Measurements from ENCODE around the gene PDHA1.

Gene PDHA1

GRCh38 chrX:19372547-19373331, 29.0 kb downstream of the PDHA1 start:
- Histone ChIP-seq H3K9me3 (ENCODE audit: control insufficient read depth, low read length) (no peaks in the 10 kb centered on the region), H3K4me1 (ENCODE audit: control insufficient read depth, insufficient read depth, low read length, poor library complexity, severe bottlenecking) (no peaks in the 10 kb centered on the region), H3K4me3 (ENCODE audit: insufficient read depth, low read depth, low read length, poor library complexity, severe bottlenecking) (peak overlapping the region; percentile 46), H3K36me3 (ENCODE audit: control insufficient read depth, insufficient read depth, low read length) (no peaks in the 10 kb centered on the region), H3K27ac (ENCODE audit: insufficient read depth, low read length, poor library complexity, severe bottlenecking) (no peak overlapping the region), H3K27me3 (replicated peaks; ENCODE audit: control insufficient read depth, insufficient read depth, low read length, poor library complexity, severe bottlenecking) (no peaks in the 10 kb centered on the region)
- DNase-seq, result no peak

- Histone ChIP-seq H3K4me1 (ENCODE audit: control insufficient read depth, insufficient read depth, low read length, poor library complexity, severe bottlenecking) (no peaks in the 10 kb centered on the region), H3K27ac (ENCODE audit: insufficient read depth, low read length, poor library complexity, severe bottlenecking) (no peak overlapping the region), H3K36me3 (ENCODE audit: control insufficient read depth, insufficient read depth, low read length) (no peaks in the 10 kb centered on the region)
Observed at GRCh38 chrX:19373351-19373891, 29.7 kb downstream of the PDHA1 start.

DNA sequence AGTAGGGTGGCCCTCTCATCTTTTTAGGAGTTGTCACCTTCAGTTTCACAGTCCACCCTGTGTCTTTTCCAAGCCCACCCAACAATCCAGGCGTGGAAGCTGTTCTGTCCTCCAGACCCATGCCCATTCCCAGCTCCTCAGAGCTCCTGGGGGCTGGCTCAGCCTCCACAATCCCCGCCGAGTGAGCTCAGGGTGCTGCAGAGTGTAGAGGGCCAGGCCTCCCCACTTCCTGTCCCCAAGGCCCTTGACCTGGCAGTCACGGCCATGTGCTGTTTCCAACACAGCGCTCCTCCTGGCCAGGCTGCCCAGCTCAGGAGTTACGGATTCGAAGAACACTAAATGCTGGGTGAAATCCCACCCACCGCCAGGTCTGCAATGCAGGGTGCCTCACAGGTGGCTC, 31.8 kb downstream of the PDHA1 start:
- no peak for DNase-seq
- no peak overlapping the region for H3K4me3 ChIP-seq (ENCODE audit: insufficient read depth, low read depth, low read length, poor library complexity, severe bottlenecking)
- H3K4me1 ChIP-seq (ENCODE audit: control insufficient read depth, insufficient read depth, low read length, poor library complexity, severe bottlenecking), result no peaks in the 10 kb centered on the region
- H3K27ac ChIP-seq (ENCODE audit: insufficient read depth, low read length, poor library complexity, severe bottlenecking), result no peak overlapping the region
- H3K27me3 ChIP-seq (replicated peaks; ENCODE audit: control insufficient read depth, insufficient read depth, low read length, poor library complexity, severe bottlenecking), result no peaks in the 10 kb centered on the region
- no peaks in the 10 kb centered on the region for H3K36me3 ChIP-seq (ENCODE audit: control insufficient read depth, insufficient read depth, low read length)
- H3K9me3 ChIP-seq (ENCODE audit: control insufficient read depth, low read length), result no peaks in the 10 kb centered on the region

More at GRCh38 chrX:19373351-19373891, 29.7 kb downstream of the PDHA1 start:
- Histone ChIP-seq H3K27me3 (replicated peaks; ENCODE audit: control insufficient read depth, insufficient read depth, low read length, poor library complexity, severe bottlenecking) (no peaks in the 10 kb centered on the region), H3K9me3 (ENCODE audit: control insufficient read depth, low read length) (no peaks in the 10 kb centered on the region), H3K4me3 (ENCODE audit: insufficient read depth, low read depth, low read length, poor library complexity, severe bottlenecking) (no peak overlapping the region)
- no peak for DNase-seq

DNA sequence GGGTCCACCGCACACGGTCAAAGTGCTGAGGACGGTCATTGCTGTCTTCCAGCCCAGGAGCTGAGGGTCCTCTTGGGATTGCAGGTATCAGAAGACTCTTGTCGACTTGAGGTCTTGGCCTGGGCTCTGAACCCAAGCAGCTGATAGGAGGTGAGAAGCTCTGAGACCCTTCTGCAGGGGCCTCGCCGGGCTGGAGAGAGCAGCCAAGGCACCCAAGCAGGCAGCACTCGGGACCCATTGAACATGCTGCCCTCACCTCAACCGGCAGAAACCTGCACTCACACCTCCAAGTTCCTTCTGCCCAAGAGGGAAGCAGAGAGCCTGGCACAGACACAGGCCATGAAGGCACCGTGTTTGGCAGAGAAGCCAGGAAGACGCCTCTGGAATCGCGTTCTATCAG, 34.1 kb downstream of the PDHA1 start:
- Histone ChIP-seq H3K4me1 (ENCODE audit: control insufficient read depth, insufficient read depth, low read length, poor library complexity, severe bottlenecking) (no peaks in the 10 kb centered on the region), H3K27ac (ENCODE audit: insufficient read depth, low read length, poor library complexity, severe bottlenecking) (no peak overlapping the region), H3K4me3 (ENCODE audit: insufficient read depth, low read depth, low read length, poor library complexity, severe bottlenecking) (no peak overlapping the region), H3K27me3 (replicated peaks; ENCODE audit: control insufficient read depth, insufficient read depth, low read length, poor library complexity, severe bottlenecking) (no peaks in the 10 kb centered on the region), H3K9me3 (ENCODE audit: control insufficient read depth, low read length) (no peaks in the 10 kb centered on the region), H3K36me3 (ENCODE audit: control insufficient read depth, insufficient read depth, low read length) (no peaks in the 10 kb centered on the region)
- no peak for DNase-seq

DNA sequence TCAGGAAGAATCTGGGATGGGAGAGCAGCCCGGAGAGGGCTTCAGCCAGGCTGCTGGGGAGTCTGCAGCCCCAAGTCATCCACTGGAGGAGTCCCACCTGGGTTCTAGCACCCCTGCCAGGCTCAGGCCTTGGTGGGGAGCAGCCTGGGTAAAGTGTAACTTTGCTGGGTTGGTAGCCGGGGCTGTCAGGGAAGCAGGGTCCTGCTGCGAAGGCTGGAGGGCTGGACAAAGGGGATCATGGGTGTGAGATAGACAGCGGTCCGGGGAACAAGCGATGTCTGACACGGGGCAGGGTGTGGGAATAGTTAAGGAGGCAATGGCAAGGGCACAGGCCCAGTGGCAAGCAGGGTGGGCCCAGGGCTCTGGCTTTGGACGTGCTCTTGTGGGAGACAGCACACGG, 37.6 kb downstream of the PDHA1 start:
- H3K4me3 ChIP-seq (ENCODE audit: insufficient read depth, low read depth, low read length, poor library complexity, severe bottlenecking), result no peak overlapping the region
- no peaks in the 10 kb centered on the region for H3K4me1 ChIP-seq (ENCODE audit: control insufficient read depth, insufficient read depth, low read length, poor library complexity, severe bottlenecking)
- no peaks in the 10 kb centered on the region for H3K27me3 ChIP-seq (replicated peaks; ENCODE audit: control insufficient read depth, insufficient read depth, low read length, poor library complexity, severe bottlenecking)
- H3K27ac ChIP-seq (ENCODE audit: insufficient read depth, low read length, poor library complexity, severe bottlenecking), result no peak overlapping the region
- DNase-seq, result no peak
- no peaks in the 10 kb centered on the region for H3K36me3 ChIP-seq (ENCODE audit: control insufficient read depth, insufficient read depth, low read length)
- H3K9me3 ChIP-seq (ENCODE audit: control insufficient read depth, low read length), result no peaks in the 10 kb centered on the region

DNA sequence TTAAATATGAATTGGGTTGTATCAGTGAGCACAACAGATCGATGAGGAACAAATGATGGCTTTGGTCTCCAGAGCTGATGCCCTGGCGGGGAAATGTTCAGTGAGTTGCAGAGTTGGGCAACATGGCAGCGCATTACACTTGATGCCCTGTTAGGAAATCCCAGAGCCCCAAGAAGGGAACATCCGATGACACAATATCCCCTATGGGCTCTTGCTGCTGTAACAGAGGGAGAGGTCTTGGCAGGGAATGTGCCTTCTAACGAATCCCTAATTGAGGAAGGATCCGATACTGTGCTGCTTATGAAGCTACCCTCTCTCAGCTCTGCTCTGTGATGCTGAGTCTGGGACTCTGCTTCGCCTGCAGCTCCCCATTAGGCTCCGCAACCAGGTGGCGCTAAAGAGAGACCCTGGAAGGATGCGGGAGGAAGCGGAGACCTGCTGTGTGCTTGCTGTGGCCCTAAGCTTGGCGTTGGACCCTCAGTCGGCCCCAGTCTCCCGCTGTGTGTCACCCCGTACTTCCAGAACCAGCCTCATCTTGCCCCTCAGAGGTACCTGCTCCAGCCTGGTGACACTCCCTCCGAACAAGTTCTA, 38.9 kb downstream of the PDHA1 start:
- peak in 1 of 3 donors; percentile 27 for DNase-seq

DNA sequence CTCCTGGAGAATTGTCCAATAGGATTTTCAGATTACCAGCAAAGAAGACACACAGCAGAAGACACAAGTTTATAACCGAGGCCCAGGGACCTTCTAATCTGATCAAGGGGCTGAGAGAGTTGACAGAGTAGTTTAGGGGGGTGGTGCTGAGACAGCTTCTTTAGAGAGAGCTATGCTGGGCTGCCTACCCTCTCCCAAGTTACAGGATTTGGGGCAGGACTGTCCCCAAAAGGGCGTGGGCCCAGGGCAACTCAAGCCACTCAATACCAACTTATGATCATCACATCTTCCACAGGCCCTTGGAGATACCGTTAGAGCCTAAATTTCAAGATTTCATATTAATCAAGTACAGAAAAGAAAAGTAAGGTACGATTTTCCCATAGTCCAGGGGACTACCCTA, 43.0 kb downstream of the PDHA1 start:
- Histone ChIP-seq H3K27me3 (replicated peaks; ENCODE audit: control insufficient read depth, insufficient read depth, low read length, poor library complexity, severe bottlenecking) (no peaks in the 10 kb centered on the region), H3K36me3 (ENCODE audit: control insufficient read depth, insufficient read depth, low read length) (no peaks in the 10 kb centered on the region), H3K4me1 (ENCODE audit: control insufficient read depth, insufficient read depth, low read length, poor library complexity, severe bottlenecking) (no peaks in the 10 kb centered on the region), H3K9me3 (ENCODE audit: control insufficient read depth, low read length) (no peaks in the 10 kb centered on the region), H3K4me3 (ENCODE audit: insufficient read depth, low read depth, low read length, poor library complexity, severe bottlenecking) (no peak overlapping the region), H3K27ac (ENCODE audit: insufficient read depth, low read length, poor library complexity, severe bottlenecking) (no peak overlapping the region)
- DNase-seq, result no peak

More for the DNA sequence above, 38.9 kb downstream of the PDHA1 start:
- Histone ChIP-seq H3K4me3 (ENCODE audit: insufficient read depth, low read depth, low read length, poor library complexity, severe bottlenecking) (no peak overlapping the region), H3K27ac (ENCODE audit: insufficient read depth, low read length, poor library complexity, severe bottlenecking) (no peak overlapping the region), H3K4me1 (ENCODE audit: control insufficient read depth, insufficient read depth, low read length, poor library complexity, severe bottlenecking) (no peaks in the 10 kb centered on the region), H3K36me3 (ENCODE audit: control insufficient read depth, insufficient read depth, low read length) (no peaks in the 10 kb centered on the region), H3K9me3 (ENCODE audit: control insufficient read depth, low read length) (no peaks in the 10 kb centered on the region), H3K27me3 (replicated peaks; ENCODE audit: control insufficient read depth, insufficient read depth, low read length, poor library complexity, severe bottlenecking) (no peaks in the 10 kb centered on the region)

DNA sequence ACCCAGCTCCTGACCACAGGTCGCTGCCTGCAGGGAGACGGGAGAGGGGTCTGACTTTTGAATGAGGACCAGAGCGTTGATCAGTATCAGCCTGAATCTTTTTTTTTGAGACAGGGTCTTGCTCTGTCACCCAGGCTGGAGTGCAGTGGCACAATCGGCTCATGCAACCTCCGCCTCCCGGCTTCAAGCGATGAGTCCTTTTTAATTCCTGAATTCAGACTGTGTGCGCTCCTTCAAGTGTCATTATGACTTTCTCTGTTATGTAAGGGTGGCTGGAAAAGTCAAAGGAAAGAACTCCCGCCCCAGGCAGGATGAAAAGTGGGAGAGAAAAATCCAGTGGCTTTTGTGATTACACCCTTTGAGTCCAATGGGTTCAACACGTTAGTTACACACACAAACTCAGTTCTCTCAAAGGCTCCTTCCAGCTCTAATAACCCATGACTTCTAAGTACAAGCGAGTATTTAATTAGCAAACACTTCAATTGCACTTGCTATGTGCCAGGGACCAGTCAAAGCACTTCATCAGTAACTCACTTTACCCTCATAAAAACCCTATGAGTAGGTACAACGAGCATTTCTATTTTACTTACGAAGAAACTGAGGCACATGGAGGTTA, 44.4 kb downstream of the PDHA1 start:
- H3K36me3 ChIP-seq (ENCODE audit: control insufficient read depth, insufficient read depth, low read length), result no peaks in the 10 kb centered on the region
- H3K27me3 ChIP-seq (replicated peaks; ENCODE audit: control insufficient read depth, insufficient read depth, low read length, poor library complexity, severe bottlenecking), result no peaks in the 10 kb centered on the region

GRCh38 chrX:19388741-19389140, 45.0 kb downstream of the PDHA1 start:
- Histone ChIP-seq H3K4me3 (ENCODE audit: insufficient read depth, low read depth, low read length, poor library complexity, severe bottlenecking) (no peak overlapping the region), H3K36me3 (ENCODE audit: control insufficient read depth, insufficient read depth, low read length) (no peaks in the 10 kb centered on the region), H3K27me3 (replicated peaks; ENCODE audit: control insufficient read depth, insufficient read depth, low read length, poor library complexity, severe bottlenecking) (no peaks in the 10 kb centered on the region), H3K4me1 (ENCODE audit: control insufficient read depth, insufficient read depth, low read length, poor library complexity, severe bottlenecking) (no peaks in the 10 kb centered on the region), H3K27ac (ENCODE audit: insufficient read depth, low read length, poor library complexity, severe bottlenecking) (no peak overlapping the region), H3K9me3 (ENCODE audit: control insufficient read depth, low read length) (no peaks in the 10 kb centered on the region)
- no peak for DNase-seq

More for the DNA sequence above, 44.4 kb downstream of the PDHA1 start:
- DNase-seq, result no peak
- Histone ChIP-seq H3K4me1 (ENCODE audit: control insufficient read depth, insufficient read depth, low read length, poor library complexity, severe bottlenecking) (no peaks in the 10 kb centered on the region), H3K9me3 (ENCODE audit: control insufficient read depth, low read length) (no peaks in the 10 kb centered on the region), H3K27ac (ENCODE audit: insufficient read depth, low read length, poor library complexity, severe bottlenecking) (no peak overlapping the region), H3K4me3 (ENCODE audit: insufficient read depth, low read depth, low read length, poor library complexity, severe bottlenecking) (no peak overlapping the region)

Data from effector memory CD4-positive, alpha-beta T cell (primary cell).